Measurements from ENCODE around the gene KRTAP9-2. TPM values are rescaled to one million over a fixed set of nuclear protein-coding genes. Genes with fewer than 3 reads are reported as not detected.

The KRTAP9-2 gene, protein sequence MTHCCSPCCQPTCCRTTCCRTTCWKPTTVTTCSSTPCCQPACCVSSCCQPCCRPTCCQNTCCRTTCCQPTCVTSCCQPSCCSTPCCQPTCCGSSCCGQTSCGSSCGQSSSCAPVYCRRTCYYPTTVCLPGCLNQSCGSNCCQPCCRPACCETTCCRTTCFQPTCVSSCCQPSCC
- total RNA-seq, result not detected in 2 replicates

DNA sequence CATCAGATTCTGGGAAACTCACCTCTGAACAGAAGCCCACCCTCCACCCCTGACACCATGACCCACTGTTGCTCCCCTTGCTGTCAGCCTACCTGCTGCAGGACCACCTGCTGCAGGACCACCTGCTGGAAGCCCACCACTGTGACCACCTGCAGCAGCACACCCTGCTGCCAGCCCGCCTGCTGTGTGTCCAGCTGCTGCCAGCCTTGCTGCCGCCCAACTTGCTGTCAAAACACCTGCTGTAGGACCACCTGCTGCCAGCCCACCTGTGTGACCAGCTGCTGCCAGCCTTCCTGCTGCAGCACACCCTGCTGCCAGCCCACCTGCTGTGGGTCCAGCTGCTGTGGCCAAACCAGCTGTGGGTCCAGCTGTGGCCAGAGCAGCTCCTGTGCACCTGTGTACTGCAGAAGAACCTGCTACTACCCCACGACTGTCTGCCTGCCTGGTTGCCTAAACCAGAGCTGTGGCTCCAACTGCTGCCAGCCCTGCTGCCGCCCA is at the start of gene KRTAP9-2:
Gene KRTAP9-2, plus strand, starts transcription at position 51 of the 498 bp plus-strand sequence. Its CDS starts 7 bp downstream, at position 58.

DNA sequence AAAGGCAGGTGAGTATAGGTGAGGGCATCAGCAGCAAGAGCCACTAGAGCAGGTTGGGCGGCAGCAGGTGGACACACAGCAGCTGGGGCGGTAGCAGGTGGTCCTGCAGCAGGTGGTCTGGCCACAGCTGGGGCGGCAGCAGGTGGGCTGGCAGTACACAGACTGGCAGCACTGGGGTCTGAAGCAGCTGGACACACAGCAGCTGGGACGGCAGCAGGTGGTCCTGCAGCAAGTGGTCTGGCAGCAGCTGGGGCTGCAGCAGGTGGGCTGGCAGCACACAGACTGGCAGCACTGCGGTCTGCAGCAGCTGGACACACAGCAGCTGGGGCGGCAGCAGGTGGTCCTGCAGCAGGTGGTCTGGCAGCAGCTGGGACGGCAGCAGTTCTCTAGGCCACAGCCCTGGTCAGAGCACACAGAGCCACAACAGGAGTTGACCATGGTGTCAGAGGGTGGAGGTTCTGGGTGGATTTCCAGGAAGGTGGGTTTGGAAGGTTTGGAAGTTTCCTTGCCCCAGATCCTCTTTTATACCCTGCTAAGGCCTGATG is 48.6 kb upstream of the KRTAP9-2 start, which contains the start of gene KRTAP4-2:
Gene KRTAP4-2, minus strand, starts transcription at position 495 of the 545 bp plus-strand sequence. Its CDS starts 57 bp downstream, at position 438.

DNA sequence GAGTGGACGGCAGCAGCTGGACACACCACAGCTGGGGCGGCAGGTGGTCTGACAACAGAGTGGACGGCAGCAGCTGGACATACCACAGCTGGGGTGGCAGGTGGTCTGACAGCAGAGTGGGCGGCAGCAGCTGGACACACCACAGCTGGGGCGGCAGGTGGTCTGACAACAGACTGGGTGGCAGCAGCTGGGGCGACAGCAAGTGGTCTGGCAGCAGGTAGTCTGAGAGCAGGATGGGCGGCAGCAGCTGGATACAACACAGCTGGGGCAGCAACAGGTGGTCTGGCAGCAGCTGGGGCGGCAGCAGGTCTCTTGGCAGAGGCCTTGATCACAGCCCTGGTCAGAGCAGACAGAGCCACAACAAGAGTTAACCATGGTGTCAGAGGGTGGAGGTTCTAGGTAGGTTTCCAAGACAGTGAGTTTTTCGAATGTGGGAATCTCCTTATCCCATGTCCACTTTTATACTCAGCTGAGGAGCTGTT is 41.9 kb upstream of the KRTAP9-2 start, which contains the start of gene KRTAP4-1:
Gene KRTAP4-1, minus strand, starts transcription at position 432 of the 482 bp plus-strand sequence. Its CDS starts 57 bp downstream, at position 375.

DNA sequence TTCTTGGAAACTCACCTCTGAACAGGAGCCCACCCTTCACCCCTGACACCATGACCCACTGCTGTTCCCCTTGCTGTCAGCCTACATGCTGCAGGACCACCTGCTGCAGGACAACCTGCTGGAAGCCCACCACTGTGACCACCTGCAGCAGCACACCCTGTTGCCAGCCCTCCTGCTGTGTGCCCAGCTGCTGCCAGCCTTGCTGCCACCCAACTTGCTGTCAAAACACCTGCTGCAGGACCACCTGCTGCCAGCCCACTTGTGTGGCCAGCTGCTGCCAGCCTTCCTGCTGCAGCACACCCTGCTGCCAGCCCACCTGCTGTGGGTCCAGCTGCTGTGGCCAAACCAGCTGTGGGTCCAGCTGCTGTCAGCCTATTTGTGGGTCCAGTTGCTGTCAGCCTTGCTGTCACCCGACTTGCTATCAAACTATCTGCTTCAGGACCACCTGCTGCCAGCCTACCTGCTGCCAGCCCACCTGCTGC is 36.6 kb upstream of the KRTAP9-2 start, which contains the start of gene KRTAP9-1:
Gene KRTAP9-1, plus strand, starts transcription at position 51 of the 482 bp plus-strand sequence. Its CDS starts 0 bp downstream, at position 51.

DNA sequence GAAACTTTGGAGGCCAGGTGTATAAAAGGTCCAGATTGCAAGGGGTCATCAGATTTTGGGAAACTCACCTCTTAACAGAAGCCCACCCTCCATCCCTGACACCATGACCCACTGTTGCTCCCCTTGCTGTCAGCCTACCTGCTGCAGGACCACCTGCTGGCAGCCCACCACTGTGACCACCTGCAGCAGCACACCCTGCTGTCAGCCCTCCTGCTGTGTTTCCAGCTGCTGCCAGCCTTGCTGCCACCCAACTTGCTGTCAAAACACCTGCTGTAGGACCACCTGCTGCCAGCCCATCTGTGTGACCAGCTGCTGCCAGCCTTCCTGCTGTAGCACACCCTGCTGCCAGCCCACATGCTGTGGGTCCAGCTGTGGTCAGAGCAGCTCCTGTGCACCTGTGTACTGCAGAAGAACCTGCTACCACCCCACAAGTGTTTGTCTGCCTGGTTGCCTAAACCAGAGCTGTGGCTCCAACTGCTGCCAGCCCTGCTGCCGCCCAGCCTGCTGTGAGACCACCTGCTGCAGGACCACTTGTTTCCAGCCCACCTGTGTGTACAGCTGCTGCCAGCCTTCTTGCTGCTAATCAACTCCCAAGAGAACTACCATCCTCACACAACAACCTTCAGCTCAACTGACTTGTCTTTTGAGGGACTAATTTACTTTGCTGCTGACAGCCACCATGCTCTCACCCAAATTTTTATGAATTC is 6.1 kb downstream of the KRTAP9-2 start, which contains the start of gene KRTAP9-3:
Gene KRTAP9-3, plus strand, starts transcription at position 51 of the 707 bp plus-strand sequence. Its CDS starts 53 bp downstream, at position 104.

DNA sequence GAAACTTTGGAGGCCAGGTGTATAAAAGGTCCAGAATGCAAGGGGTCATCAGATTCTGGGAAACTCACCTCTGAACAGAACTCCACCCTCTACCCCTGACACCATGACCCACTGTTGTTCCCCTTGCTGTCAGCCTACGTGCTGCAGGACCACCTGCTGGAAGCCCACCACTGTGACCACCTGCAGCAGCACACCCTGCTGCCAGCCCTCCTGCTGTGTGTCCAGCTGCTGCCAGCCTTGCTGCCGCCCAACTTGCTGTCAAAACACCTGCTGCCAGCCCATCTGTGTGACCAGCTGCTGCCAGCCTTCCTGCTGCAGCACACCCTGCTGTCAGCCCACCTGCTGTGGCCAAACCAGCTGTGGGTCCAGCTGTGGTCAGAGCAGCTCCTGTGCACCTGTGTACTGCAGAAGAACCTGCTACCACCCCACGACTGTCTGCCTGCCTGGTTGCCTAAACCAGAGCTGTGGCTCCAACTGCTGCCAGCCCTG is 11.5 kb downstream of the KRTAP9-2 start, which contains the start of gene KRTAP9-8:
Gene KRTAP9-8, plus strand, starts transcription at position 51 of the 489 bp plus-strand sequence. Its CDS starts 53 bp downstream, at position 104.

DNA sequence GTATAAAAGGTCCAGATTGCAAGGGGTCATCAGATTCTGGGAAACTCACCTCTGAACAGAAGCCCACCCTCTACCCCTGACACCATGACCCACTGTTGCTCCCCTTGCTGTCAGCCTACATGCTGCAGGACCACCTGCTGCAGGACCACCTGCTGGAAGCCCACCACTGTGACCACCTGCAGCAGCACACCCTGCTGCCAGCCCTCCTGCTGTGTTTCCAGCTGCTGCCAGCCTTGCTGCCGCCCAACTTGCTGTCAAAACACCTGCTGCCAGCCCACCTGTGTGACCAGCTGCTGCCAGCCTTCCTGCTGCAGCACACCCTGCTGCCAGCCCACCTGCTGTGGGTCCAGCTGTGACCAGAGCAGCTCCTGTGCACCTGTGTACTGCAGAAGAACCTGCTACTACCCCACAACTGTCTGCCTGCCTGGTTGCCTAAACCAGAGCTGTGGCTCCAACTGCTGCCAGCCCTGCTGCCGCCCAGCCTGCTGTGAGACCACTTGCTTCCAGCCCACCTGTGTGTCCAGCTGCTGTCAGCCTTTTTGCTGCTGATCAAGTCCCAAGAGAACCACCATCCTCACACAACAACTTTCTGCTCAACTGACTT is 23.3 kb downstream of the KRTAP9-2 start, which contains the start of gene KRTAP9-4:
Gene KRTAP9-4, plus strand, starts transcription at position 51 of the 604 bp plus-strand sequence. Its CDS starts 34 bp downstream, at position 85.

DNA sequence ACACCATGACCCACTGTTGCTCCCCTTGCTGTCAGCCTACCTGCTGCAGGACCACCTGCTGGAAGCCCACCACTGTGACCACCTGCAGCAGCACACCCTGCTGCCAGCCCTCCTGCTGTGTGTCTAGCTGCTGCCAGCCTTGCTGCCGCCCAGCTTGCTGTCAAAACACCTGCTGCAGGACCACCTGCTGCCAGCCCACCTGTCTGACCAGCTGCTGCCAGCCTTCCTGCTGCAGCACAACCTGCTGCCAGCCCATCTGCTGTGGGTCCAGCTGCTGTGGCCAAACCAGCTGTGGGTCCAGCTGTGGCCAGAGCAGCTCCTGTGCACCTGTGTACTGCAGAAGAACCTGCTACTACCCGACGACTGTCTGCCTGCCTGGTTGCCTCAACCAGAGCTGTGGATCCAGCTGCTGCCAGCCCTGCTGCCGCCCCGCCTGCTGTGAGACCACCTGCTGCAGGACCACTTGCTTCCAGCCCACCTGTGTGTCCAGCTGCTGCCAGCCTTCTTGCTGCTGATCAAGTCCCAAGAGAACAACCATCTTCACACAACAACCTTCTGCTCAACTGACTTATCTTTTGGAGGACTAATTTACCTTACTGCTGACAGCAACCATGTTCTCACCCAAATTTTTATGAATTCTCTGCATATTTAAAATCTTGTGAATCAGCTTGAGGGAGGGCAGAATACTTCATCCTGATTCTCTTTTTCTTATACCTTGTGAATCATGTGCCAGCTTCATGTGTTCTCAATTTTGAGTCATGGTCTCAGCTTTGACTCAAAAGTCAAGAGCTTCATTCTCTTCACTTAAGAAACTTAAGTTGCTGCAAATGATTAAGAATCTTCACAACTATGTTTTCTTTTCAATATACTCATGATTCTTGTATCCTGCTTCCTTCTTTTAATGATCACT is 29.2 kb downstream of the KRTAP9-2 start, which contains the start of gene KRTAP9-9:
Gene KRTAP9-9, plus strand, starts transcription at position 4 of the 910 bp plus-strand sequence.

DNA sequence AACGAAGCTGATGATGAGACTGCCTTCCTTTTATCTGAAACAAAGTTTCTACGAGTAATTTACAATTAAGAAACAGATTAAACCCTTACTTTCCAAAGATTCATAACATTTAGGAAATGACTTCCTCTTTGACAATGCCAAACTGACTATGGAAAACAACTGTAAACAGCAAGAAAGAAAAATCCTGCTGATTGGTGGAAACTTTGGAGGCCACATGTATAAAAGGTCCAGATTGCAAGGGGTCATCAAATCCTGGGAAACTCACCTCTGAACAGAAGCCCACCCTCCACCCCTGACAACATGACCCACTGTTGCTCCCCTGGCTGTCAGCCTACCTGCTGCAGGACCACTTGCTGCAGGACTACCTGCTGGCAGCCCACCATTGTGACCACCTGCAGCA is 38.6 kb downstream of the KRTAP9-2 start, which contains the start of gene KRTAP9-6:
Gene KRTAP9-6, plus strand, starts transcription at position 301 of the 400 bp plus-strand sequence. Its CDS starts 0 bp downstream, at position 301.

DNA sequence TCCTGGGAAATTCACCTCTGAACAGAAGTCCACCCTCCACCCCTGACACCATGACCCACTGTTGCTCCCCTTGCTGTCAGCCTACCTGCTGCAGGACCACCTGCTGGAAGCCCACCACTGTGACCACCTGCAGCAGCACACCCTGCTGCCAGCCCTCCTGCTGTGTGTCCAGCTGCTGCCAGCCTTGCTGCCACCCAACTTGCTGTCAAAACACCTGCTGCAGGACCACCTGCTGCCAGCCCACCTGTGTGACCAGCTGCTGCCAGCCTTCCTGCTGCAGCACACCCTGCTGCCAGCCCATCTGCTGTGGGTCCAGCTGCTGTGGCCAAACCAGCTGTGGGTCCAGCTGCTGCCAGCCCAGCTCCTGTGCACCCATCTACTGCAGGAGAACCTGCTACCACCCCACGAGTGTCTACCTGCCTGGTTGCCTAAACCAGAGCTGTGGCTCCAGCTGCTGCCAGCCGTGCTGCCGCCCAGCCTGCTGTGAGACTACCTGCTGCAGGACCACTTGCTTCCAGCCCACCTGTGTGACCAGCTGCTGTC is 49.3 kb downstream of the KRTAP9-2 start, which contains the start of gene KRTAP9-7:
Gene KRTAP9-7, plus strand, starts transcription at position 51 of the 543 bp plus-strand sequence. Its CDS starts 0 bp downstream, at position 51.

Other genes starting within 250 kb of the KRTAP9-2 start
- gene KRT40, start 242.3 kb upstream of the KRTAP9-2 start, total RNA-seq, result not detected in 2 replicates
- not detected in 2 replicates for gene KRTAP3-3, start 232.5 kb upstream of the KRTAP9-2 start, total RNA-seq
- gene KRTAP3-2, start 226.7 kb upstream of the KRTAP9-2 start, total RNA-seq, result not detected in 2 replicates
- not detected in 2 replicates for gene KRTAP3-1, start 217.5 kb upstream of the KRTAP9-2 start, total RNA-seq
- 0.24 TPM in 1 of 2 replicates, not detected in the other for gene KRTAP1-5, start 199.4 kb upstream of the KRTAP9-2 start, total RNA-seq
- gene KRTAP1-4, start 196.5 kb upstream of the KRTAP9-2 start, total RNA-seq, result not detected in 2 replicates
- not detected in 2 replicates for gene KRTAP1-3, start 191.8 kb upstream of the KRTAP9-2 start, total RNA-seq
- gene KRTAP1-1, start 185.2 kb upstream of the KRTAP9-2 start, total RNA-seq, result 0.24 TPM in 1 of 2 replicates, not detected in the other
- not detected in 2 replicates for gene KRTAP2-1, start 179.3 kb upstream of the KRTAP9-2 start, total RNA-seq
- gene KRTAP2-2, start 171.4 kb upstream of the KRTAP9-2 start, total RNA-seq, result not detected in 2 replicates
- 2.9 TPM in 1 of 2 replicates, not detected in the other for gene KRTAP2-3, start 166.5 kb upstream of the KRTAP9-2 start, total RNA-seq
- not detected in 2 replicates for gene KRTAP2-4, start 160.8 kb upstream of the KRTAP9-2 start, total RNA-seq
- not detected in 2 replicates for gene KRTAP4-7, start 142.5 kb upstream of the KRTAP9-2 start, total RNA-seq
- gene KRTAP4-8, start 128.5 kb upstream of the KRTAP9-2 start, total RNA-seq, result not detected in 2 replicates
- not detected in 2 replicates for gene KRTAP4-16, start 124.4 kb upstream of the KRTAP9-2 start, total RNA-seq
- not detected in 2 replicates for gene KRTAP4-9, start 121.3 kb upstream of the KRTAP9-2 start, total RNA-seq
- not detected in 2 replicates for gene KRTAP4-11, start 108.3 kb upstream of the KRTAP9-2 start, total RNA-seq
- not detected in 2 replicates for gene KRTAP4-12, start 102.5 kb upstream of the KRTAP9-2 start, total RNA-seq
- not detected in 2 replicates for gene KRTAP4-6, start 86.1 kb upstream of the KRTAP9-2 start, total RNA-seq
- not detected in 2 replicates for gene KRTAP4-5, start 76.8 kb upstream of the KRTAP9-2 start, total RNA-seq
- not detected in 2 replicates for gene KRTAP4-4, start 65.9 kb upstream of the KRTAP9-2 start, total RNA-seq
- not detected in 2 replicates for gene KRTAP4-3, start 58.4 kb upstream of the KRTAP9-2 start, total RNA-seq
- not detected in 2 replicates for gene KRTAP4-2, start 48.4 kb upstream of the KRTAP9-2 start, total RNA-seq
- gene KRTAP4-1, start 41.7 kb upstream of the KRTAP9-2 start, total RNA-seq, result not detected in 2 replicates
- gene KRTAP9-1, start 36.8 kb upstream of the KRTAP9-2 start, total RNA-seq, result not detected in 2 replicates
- gene KRTAP9-3, start 5.8 kb downstream of the KRTAP9-2 start, total RNA-seq, result not detected in 2 replicates
- not detected in 2 replicates for gene KRTAP9-8, start 11.4 kb downstream of the KRTAP9-2 start, total RNA-seq
- not detected in 2 replicates for gene KRTAP9-4, start 23.0 kb downstream of the KRTAP9-2 start, total RNA-seq
- not detected in 2 replicates for gene KRTAP9-9, start 28.7 kb downstream of the KRTAP9-2 start, total RNA-seq
- not detected in 2 replicates for gene KRTAP9-6, start 38.7 kb downstream of the KRTAP9-2 start, total RNA-seq
- gene KRTAP9-7, start 49.0 kb downstream of the KRTAP9-2 start, total RNA-seq, result not detected in 2 replicates
- not detected in 2 replicates for gene KRTAP29-1, start 76.2 kb downstream of the KRTAP9-2 start, total RNA-seq
- gene KRTAP16-1, start 82.7 kb downstream of the KRTAP9-2 start, total RNA-seq, result not detected in 2 replicates
- gene KRTAP17-1, start 89.1 kb downstream of the KRTAP9-2 start, total RNA-seq, result 0.24 TPM in 1 of 2 replicates, not detected in the other
- under 0.01 TPM in 1 of 2 replicates, not detected in the other for gene KRT33A, start 124.2 kb downstream of the KRTAP9-2 start, total RNA-seq
- 0.21 and 0.24 TPM in 2 replicates for gene KRT33B, start 143.2 kb downstream of the KRTAP9-2 start, total RNA-seq
- gene KRT34, start 155.7 kb downstream of the KRTAP9-2 start, total RNA-seq, result 0.43 and 7.0 TPM in 2 replicates
- gene KRT31, start 171.0 kb downstream of the KRTAP9-2 start, total RNA-seq, result 0.24 TPM in 1 of 2 replicates, not detected in the other
- gene KRT37, start 197.9 kb downstream of the KRTAP9-2 start, total RNA-seq, result not detected in 2 replicates
- gene KRT38, start 214.3 kb downstream of the KRTAP9-2 start, total RNA-seq, result not detected in 2 replicates
- gene KRT32, start 240.7 kb downstream of the KRTAP9-2 start, total RNA-seq, result not detected in 2 replicates

Measured in tracheal epithelial cell (primary cell).